HG03575 (cell line): Measurements from ENCODE around the gene GALNT14.

Experiments
- ATAC-seq: cut with Tn5 transposase; IDR thresholded peaks from one replicate; pipeline ENCODE4 v1.9.1; 2021; ENCODE audit not compliant: unreplicated experiment, insufficient number of reproducible peaks, low FRiP score; ENCODE audit errors: extremely low read depth

Gene GALNT14

GRCh38 chr2:31069643-31070325, 68.5 kb downstream of the GALNT14 start:
- ATAC-seq, result no peak

DNA sequence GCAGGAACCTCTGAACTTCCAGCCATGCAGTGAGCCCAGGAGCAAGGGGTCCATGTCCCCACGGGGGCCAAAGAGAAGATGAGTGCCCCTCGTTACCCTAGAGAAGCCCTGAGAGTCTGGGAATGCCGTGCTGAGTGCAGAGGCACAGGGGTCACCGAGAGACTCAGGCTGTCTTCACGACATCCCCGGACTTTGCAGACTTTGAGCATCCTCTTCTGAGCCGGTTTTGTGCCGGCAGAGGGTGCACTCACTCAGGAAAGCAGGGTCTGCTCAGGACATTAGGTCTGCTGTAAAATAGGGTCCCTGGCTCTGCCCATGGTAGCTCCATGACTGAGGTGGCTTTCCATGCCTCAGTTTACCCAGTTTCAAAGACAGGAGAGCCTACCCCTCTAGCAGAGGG, 71.0 kb downstream of the GALNT14 start:
- ATAC-seq, result no peak

GRCh38 chr2:31066551-31066950, 71.7 kb downstream of the GALNT14 start:
- ATAC-seq, result no peak

- ATAC-seq, result no peak
Observed at GRCh38 chr2:31066086-31066485, 72.2 kb downstream of the GALNT14 start.

- no peak for ATAC-seq
Observed at GRCh38 chr2:31065356-31065755, 72.9 kb downstream of the GALNT14 start.

DNA sequence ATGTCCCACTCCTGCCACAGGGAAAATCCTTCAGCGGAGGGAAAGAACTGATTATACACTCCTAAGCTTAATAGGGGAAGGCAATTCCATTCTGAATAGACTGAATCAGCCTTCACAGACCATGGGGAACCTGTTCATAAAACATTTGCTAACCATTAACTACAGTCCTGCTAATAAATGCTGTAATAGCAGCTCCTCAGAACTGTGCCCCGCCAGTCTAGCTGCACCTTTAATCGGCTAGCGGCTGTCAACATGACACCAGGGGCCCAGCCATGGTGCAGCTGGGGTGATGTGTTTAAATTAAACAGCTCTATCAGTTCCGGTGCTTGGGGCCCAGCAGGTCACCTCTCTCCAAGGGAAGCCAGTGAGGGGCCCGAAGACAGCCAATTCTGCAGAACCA, 77.8 kb downstream of the GALNT14 start:
- ATAC-seq, result no peak

DNA sequence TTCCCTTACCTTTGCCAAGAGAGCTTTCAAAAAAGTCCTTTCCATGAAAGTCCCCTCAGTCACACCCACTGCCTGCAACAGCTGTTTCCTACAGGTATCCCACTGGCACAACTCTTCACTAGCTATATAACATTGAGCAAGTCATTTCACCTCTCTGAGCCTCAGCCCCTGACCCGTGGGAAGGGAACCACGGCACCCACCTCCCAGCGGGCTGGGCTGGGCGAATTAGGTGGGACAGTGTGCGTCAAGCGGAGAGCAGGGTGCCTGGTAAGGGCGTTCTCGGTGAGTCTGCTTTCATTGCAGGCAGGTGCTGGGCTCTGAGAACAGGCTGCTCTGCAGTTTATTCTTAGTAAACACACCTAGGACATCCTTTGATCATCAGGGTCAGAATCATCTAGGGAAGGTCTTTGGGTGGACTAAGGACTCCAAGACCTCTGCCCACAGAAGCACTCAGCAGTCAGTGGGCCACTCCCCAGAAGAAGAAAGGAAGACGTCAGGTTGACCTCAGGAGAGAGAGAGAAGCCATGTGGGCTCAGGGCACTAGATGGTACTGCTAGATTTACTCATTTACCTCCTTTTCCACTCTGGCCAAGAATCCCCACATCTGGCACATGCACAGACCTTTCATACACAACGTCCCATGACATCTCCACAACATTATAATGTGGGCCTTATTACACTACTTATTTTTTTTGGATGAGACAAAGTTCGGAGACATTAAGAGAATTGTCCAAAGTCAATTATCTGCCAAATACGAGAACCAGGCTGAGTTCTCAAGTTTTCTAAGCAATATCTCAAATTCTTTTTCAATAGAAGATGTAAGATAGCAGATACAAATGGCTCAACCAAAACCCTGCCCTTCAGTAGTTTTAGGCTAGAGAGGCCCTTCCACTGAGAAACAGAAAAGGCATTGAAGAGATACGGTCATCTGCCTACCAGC, 79.9 kb downstream of the GALNT14 start:
- ATAC-seq, result no peak

DNA sequence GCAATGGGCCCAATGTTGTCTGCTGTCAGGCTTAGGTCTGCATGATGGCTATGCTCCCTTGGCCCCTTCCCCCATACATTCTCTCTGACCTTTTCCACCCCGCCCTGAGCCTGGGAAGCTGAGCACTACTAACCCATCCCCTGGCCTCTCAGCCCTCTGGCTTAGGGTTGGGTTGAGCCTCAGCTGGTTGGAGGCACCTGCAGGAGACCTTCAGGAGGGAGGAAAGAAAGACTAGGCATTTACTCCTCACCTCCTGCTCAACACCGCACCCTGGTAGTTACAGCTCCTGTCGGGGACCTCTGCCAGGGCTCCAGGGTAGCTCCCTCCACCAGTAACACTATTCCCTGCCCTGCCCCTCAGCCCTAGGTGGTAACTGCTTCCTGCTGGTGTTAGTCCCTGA, 80.5 kb downstream of the GALNT14 start:
- ATAC-seq, result no peak

- no peak for ATAC-seq
Observed at GRCh38 chr2:31055938-31056337, 82.3 kb downstream of the GALNT14 start.

DNA sequence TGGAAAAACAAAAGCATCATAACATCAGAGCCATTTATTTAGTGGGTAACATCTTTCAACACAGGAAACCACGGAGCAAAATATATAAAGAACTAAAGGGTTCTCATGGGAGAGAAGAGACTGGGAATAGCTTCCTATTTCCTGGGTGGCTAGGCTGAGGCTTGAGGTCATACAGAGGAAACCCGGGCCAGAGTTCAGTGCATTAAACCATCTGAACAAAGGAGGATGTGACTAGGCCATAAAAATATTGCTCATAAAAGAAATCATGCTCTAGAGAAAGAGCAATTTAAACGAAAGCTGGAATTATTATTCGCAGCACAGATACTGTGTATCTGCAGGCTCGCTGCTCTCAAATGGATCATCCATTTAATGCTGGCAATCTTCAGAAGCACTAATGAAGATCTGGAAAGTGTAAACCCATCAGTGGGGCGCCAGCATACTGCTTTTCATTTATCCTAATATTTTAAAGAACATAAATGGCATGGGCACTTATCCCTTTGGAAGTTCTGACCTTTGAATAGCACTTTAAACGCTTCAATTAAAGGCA, 83.3 kb downstream of the GALNT14 start:
- ATAC-seq, result no peak

GRCh38 chr2:31053929-31054782, 84.1 kb downstream of the GALNT14 start:
- no peak for ATAC-seq

DNA sequence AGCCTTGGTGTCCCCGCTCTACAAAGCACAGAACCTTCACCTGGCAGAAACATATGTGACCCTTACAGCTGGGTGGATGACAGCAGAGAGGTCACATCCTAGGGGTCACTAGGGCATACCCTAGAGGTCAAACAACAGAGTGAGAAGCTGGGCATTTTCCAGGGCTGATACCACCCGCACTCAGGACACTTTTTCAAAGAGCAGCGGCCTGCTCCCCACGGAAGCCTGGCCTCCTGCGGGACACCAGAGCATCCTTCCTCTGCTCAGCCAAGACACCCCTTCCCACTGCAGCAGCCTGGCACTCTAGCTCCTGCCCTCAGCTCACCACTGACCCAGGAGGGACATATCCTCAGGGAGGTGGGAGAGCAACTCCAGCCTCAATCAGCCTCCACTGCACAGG, 86.0 kb downstream of the GALNT14 start:
- ATAC-seq, result no peak

GRCh38 chr2:31051258-31052140, 86.7 kb downstream of the GALNT14 start:
- ATAC-seq, result no peak

GRCh38 chr2:31049916-31050588, 88.2 kb downstream of the GALNT14 start:
- no peak for ATAC-seq

- no peak for ATAC-seq
Observed at GRCh38 chr2:31049264-31049663, 89.0 kb downstream of the GALNT14 start.

- no peak for ATAC-seq
Observed at GRCh38 chr2:31047599-31047998, 90.6 kb downstream of the GALNT14 start.

DNA sequence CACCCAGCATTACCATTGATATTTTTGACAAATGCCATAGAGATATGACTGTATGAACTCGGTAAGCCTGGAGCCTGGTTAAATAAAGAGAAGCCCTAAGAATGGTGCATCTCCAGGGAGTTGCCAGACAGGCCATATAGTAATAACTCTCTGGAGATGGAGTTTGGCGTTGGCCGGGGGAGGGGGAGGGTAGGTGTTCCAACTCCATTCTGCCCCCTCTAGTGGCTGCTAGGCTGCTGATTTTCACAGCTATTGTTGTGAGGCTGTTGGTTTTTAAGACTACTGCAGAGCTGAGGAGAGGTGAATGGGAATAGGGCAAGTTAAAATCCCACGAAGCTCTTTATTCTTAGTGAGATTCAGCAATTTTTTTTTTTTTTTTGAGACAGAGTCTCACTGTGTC, 99.9 kb downstream of the GALNT14 start:
- ATAC-seq, result no peak

DNA sequence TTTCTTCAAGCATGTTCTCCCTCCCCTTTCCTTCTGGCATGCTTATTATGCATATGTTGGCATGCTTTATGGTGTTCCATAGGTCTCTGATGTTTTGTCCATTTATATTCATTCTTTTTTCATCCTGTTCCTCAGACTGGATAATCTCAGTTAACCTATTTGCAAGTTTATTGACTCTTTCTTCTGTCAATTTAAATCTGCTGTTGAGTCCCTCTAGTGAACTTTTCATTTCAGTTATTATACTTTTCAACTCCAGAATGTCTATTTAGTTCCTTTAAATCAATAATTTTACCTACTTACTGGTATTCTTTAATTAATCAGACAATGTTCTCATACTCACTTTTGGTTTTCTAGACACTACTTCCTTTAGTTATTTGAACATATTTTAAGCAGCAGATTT, 101.2 kb downstream of the GALNT14 start:
- ATAC-seq, result no peak
